K562 (cell line): Measurements from ENCODE around the gene SPATC1L. TPM values are rescaled to one million over a fixed set of nuclear protein-coding genes. Genes with fewer than 3 reads are reported as not detected.

Source experiments
- FOXA3 ChIP-seq, 2 experiments: fragments of 450-650 bp in 1 of 2; sonication (generic) in 1 of 2; formaldehyde crosslinking; IDR thresholded peaks in 1 of 2; conservative IDR thresholded peaks in 1 of 2; 2 replicates each; pipeline versions ENCODE4 v1.4.0 to v1.8.0; 2020 to 2022; ENCODE audit warnings: mild to moderate bottlenecking in 2 of 2, missing genetic modification reagents in 1 of 2
- LARP7 ChIP-seq: fragments of 450-650 bp; IDR thresholded peaks from 2 replicates; pipeline ENCODE4 v1.6.1; 2016
- MAFG ChIP-seq: fragments of 450-650 bp; conservative IDR thresholded peaks from 2 replicates; pipeline ENCODE4 v1.6.1; 2016; ENCODE audit warnings: missing genetic modification characterization, missing compliant biosample characterization
- POLR2H ChIP-seq: IDR thresholded peaks from 2 replicates; pipeline ENCODE4 v1.6.1; 2016; ENCODE audit warnings: missing genetic modification characterization, low read depth, mild to moderate bottlenecking, control low read depth, missing compliant biosample characterization, moderate library complexity
- RERE ChIP-seq: sonication (generic); formaldehyde crosslinking; IDR thresholded peaks from 2 replicates; pipeline ENCODE4 v1.8.0; 2023; ENCODE audit warnings: missing genetic modification reagents, mild to moderate bottlenecking, borderline replicate concordance
- SETDB1 ChIP-seq: IDR thresholded peaks from one replicate; pipeline ENCODE4 v1.6.1; 2012; ENCODE audit warnings: low read length, control low read depth, inconsistent platforms
- THRA ChIP-seq: fragments of 450-650 bp; IDR thresholded peaks from 2 replicates; pipeline ENCODE4 v1.6.1; 2017; ENCODE audit warnings: mild to moderate bottlenecking, moderate library complexity
- ZNF408 ChIP-seq: fragments of 250-450 bp; sonication (Bioruptor Pico); IDR thresholded peaks from 2 replicates; pipeline ENCODE4 v1.4.0; 2020; ENCODE audit warnings: low read depth, mild to moderate bottlenecking, moderate library complexity
- ZNF780A ChIP-seq: fragments of 250-450 bp; sonication (Bioruptor Pico); IDR thresholded peaks from 2 replicates; pipeline ENCODE4 v1.5.0; 2021; ENCODE audit warnings: mild to moderate bottlenecking
- polyA plus RNA-seq, 8 experiments: library from polyadenylated mRNA; depleted of rRNA in 4 of 8; stranded (reverse) in 5 of 8; unstranded in 3 of 8; fragments of >200 nt; fragmentation: Nextera tagmentation in 2 of 8; fragmentation: Illumina TruSeq in 1 of 8; extraction: Ambion mirVana in 2 of 8; extraction: Trizol in 1 of 8; gene quantifications; 2 replicates each; pipeline versions ENCODE4 v1.2.1 to v1.2.3, GENCODE V29; 2011 to 2014; ENCODE audit warnings: inconsistent platforms in 1 of 8, missing spikeins in 1 of 8
- total RNA-seq, 7 experiments: library from RNA; depleted of rRNA in 6 of 7; stranded (reverse); fragments of >200 nt in 6 of 7; fragmentation: Illumina TruSeq in 2 of 7; extraction: Trizol in 2 of 7; gene quantifications; 2 replicates each; pipeline versions ENCODE4 v1.2.1 to v1.2.3, GENCODE V29; 2011 to 2021; ENCODE audit warnings: low replicate concordance in 1 of 7
- TF ChIP-seq, protein P1 (sequence below): sonication (generic); formaldehyde crosslinking; IDR thresholded peaks from 2 replicates; pipeline ENCODE4 v1.8.1; 2023; ENCODE audit warnings: mild to moderate bottlenecking, missing genetic modification reagents
- TF ChIP-seq, protein P2 (sequence below): fragments of 250-450 bp; sonication (Bioruptor Pico); IDR thresholded peaks from 2 replicates; pipeline ENCODE4 v1.4.0; 2020

SPATC1L gene
- total and polyA plus RNA-seq, 9 of the 15 experiments (the other 6 are each of a cell fraction or from before 2014, with no cell fraction given): 0.14 to 121 (median 34.0) TPM; not detected in 1

- no peak for TF ChIP-seq RERE (CRISPR knock-in tag)
- TF ChIP-seq THRA: no peak
- peak; percentile 28; the same call in 1 of the 2 replicates for TF ChIP-seq MAFG
- TF ChIP-seq, protein P1, sequence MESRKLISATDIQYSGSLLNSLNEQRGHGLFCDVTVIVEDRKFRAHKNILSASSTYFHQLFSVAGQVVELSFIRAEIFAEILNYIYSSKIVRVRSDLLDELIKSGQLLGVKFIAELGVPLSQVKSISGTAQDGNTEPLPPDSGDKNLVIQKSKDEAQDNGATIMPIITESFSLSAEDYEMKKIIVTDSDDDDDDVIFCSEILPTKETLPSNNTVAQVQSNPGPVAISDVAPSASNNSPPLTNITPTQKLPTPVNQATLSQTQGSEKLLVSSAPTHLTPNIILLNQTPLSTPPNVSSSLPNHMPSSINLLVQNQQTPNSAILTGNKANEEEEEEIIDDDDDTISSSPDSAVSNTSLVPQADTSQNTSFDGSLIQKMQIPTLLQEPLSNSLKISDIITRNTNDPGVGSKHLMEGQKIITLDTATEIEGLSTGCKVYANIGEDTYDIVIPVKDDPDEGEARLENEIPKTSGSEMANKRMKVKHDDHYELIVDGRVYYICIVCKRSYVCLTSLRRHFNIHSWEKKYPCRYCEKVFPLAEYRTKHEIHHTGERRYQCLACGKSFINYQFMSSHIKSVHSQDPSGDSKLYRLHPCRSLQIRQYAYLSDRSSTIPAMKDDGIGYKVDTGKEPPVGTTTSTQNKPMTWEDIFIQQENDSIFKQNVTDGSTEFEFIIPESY (CRISPR knock-in tag): peak; percentile 90
- no peak for TF ChIP-seq ZNF408 (CRISPR knock-in tag)
- TF ChIP-seq POLR2H (tag): no peak
- TF ChIP-seq LARP7: no peak
- TF ChIP-seq, protein P2, sequence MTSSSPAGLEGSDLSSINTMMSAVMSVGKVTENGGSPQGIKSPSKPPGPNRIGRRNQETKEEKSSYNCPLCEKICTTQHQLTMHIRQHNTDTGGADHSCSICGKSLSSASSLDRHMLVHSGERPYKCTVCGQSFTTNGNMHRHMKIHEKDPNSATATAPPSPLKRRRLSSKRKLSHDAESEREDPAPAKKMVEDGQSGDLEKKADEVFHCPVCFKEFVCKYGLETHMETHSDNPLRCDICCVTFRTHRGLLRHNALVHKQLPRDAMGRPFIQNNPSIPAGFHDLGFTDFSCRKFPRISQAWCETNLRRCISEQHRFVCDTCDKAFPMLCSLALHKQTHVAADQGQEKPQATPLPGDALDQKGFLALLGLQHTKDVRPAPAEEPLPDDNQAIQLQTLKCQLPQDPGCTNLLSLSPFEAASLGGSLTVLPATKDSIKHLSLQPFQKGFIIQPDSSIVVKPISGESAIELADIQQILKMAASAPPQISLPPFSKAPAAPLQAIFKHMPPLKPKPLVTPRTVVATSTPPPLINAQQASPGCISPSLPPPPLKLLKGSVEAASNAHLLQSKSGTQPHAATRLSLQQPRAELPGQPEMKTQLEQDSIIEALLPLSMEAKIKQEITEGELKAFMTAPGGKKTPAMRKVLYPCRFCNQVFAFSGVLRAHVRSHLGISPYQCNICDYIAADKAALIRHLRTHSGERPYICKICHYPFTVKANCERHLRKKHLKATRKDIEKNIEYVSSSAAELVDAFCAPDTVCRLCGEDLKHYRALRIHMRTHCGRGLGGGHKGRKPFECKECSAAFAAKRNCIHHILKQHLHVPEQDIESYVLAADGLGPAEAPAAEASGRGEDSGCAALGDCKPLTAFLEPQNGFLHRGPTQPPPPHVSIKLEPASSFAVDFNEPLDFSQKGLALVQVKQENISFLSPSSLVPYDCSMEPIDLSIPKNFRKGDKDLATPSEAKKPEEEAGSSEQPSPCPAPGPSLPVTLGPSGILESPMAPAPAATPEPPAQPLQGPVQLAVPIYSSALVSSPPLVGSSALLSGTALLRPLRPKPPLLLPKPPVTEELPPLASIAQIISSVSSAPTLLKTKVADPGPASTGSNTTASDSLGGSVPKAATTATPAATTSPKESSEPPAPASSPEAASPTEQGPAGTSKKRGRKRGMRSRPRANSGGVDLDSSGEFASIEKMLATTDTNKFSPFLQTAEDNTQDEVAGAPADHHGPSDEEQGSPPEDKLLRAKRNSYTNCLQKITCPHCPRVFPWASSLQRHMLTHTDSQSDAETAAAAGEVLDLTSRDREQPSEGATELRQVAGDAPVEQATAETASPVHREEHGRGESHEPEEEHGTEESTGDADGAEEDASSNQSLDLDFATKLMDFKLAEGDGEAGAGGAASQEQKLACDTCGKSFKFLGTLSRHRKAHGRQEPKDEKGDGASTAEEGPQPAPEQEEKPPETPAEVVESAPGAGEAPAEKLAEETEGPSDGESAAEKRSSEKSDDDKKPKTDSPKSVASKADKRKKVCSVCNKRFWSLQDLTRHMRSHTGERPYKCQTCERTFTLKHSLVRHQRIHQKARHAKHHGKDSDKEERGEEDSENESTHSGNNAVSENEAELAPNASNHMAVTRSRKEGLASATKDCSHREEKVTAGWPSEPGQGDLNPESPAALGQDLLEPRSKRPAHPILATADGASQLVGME (CRISPR knock-in tag): no peak
- no peak for TF ChIP-seq ZNF780A (CRISPR knock-in tag)
- no peak for TF ChIP-seq SETDB1
- no peak for TF ChIP-seq FOXA3 (CRISPR knock-in tag; conservative IDR thresholded peaks at IDR 0.05 in 1 of 2, IDR thresholded peaks at IDR 0.05 in 1 of 2)
Measured at GRCh38 chr21:46142582-46143473, 41.4 kb downstream of the SPATC1L start (continued).
